ENCODE measurements around the gene CHST2.

CHST2 gene

DNA sequence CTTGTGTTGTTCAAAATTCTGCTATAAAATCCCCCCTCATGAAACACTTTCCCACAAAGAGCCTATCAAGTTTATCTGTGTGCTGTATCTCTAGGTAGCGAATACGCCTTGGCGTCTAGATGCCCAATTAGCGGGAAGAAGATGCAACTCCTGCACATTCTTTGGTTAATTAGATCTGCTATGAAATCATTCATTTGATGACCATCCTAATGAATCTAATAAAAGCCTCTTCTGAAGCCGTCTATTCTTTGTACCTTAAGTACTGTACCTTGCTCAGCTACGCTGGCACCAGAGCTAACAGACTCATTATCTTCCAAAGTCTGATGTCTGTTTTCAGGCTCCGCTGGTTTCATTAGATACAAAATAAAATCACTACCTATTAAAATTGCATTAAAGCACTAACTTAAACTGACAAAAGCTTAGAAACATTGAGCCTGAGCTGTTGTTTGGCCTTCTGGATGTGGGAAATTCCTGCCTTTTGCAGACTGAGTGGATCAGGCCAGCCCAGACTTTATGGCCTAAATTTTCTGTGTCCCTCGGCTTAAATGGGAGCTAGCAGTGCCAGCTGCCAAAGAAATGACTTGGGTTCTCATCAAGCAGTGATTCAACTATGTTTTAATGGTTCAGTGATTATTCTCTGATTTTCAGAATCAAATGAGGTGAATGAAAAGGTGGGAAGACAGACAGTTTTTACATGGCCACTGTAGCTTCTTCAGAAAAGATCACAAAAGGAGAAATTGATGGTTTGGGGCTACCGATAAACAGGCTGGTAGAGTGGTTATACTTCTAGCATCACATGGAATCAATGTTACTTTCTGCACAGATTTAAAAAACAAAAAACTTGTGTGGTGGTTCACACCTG lies 28.4 kb upstream of the CHST2 start:
- Histone ChIP-seq H3K27ac (ENCODE audit: poor library complexity, severe bottlenecking) (no peak overlapping the region), H3K4me1 (ENCODE audit: insufficient read depth, poor library complexity, severe bottlenecking) (no peaks in the 10 kb centered on the region), H3K4me3 (ENCODE audit: severe bottlenecking) (no peak overlapping the region), H3K36me3 (ENCODE audit: low read depth) (no peaks in the 10 kb centered on the region), H3K9me3 (ENCODE audit: severe bottlenecking) (no peaks in the 10 kb centered on the region), H3K27me3 (ENCODE audit: insufficient read depth, poor library complexity, severe bottlenecking) (no peaks in the 10 kb centered on the region)
- ATAC-seq (ENCODE audit: low read depth) (no peak), DNase-seq (ENCODE audit: low spot score) (no peak)
- TF ChIP-seq, protein P1, sequence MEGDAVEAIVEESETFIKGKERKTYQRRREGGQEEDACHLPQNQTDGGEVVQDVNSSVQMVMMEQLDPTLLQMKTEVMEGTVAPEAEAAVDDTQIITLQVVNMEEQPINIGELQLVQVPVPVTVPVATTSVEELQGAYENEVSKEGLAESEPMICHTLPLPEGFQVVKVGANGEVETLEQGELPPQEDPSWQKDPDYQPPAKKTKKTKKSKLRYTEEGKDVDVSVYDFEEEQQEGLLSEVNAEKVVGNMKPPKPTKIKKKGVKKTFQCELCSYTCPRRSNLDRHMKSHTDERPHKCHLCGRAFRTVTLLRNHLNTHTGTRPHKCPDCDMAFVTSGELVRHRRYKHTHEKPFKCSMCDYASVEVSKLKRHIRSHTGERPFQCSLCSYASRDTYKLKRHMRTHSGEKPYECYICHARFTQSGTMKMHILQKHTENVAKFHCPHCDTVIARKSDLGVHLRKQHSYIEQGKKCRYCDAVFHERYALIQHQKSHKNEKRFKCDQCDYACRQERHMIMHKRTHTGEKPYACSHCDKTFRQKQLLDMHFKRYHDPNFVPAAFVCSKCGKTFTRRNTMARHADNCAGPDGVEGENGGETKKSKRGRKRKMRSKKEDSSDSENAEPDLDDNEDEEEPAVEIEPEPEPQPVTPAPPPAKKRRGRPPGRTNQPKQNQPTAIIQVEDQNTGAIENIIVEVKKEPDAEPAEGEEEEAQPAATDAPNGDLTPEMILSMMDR (IDR thresholded peaks at IDR 0.05; ENCODE audit: poor library complexity, severe bottlenecking): no peak

DNA sequence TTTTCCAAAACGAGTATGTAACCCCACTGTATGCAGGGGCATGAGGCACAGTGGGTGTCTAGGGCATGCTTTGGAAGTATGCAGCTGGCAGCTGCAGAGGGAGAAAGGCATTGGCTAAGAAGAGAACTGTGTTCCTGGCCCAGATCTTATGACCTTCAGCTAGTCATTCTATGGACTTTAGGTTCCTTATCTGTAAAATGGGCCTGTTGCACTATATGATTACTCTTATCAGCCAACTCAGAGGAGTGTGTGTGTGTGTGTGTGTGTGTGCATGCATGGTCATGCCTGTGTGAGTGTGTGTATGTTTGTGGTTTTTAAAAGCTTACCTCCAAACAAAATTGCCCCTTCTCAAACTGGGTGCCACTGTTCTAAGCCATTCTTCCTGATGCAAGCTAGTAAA lies 27.4 kb upstream of the CHST2 start:
- no peaks in the 10 kb centered on the region for H3K27me3 ChIP-seq (ENCODE audit: insufficient read depth, poor library complexity, severe bottlenecking)
- no peaks in the 10 kb centered on the region for H3K9me3 ChIP-seq (ENCODE audit: severe bottlenecking)
- H3K4me3 ChIP-seq (ENCODE audit: severe bottlenecking): no peak overlapping the region
- H3K27ac ChIP-seq (ENCODE audit: poor library complexity, severe bottlenecking): no peak overlapping the region
- H3K4me1 ChIP-seq (ENCODE audit: insufficient read depth, poor library complexity, severe bottlenecking): no peaks in the 10 kb centered on the region
- ATAC-seq (ENCODE audit: low read depth) (no peak), DNase-seq (ENCODE audit: low spot score) (no peak)
- TF ChIP-seq, protein P1 (IDR thresholded peaks at IDR 0.05; ENCODE audit: poor library complexity, severe bottlenecking): no peak
- H3K36me3 ChIP-seq (ENCODE audit: low read depth): no peaks in the 10 kb centered on the region

GRCh38 chr3:143095813-143096212 lies 23.8 kb upstream of the CHST2 start:
- no peaks in the 10 kb centered on the region for H3K4me1 ChIP-seq (ENCODE audit: insufficient read depth, poor library complexity, severe bottlenecking)
- no peak for ATAC-seq (ENCODE audit: low read depth)
- no peak overlapping the region for H3K27ac ChIP-seq (ENCODE audit: poor library complexity, severe bottlenecking)
- no peaks in the 10 kb centered on the region for H3K9me3 ChIP-seq (ENCODE audit: severe bottlenecking)
- no peaks in the 10 kb centered on the region for H3K36me3 ChIP-seq (ENCODE audit: low read depth)
- no peak overlapping the region for H3K4me3 ChIP-seq (ENCODE audit: severe bottlenecking)
- DNase-seq (ENCODE audit: low spot score): no peak
- TF ChIP-seq, protein P1 (IDR thresholded peaks at IDR 0.05; ENCODE audit: poor library complexity, severe bottlenecking): no peak
- no peaks in the 10 kb centered on the region for H3K27me3 ChIP-seq (ENCODE audit: insufficient read depth, poor library complexity, severe bottlenecking)

DNA sequence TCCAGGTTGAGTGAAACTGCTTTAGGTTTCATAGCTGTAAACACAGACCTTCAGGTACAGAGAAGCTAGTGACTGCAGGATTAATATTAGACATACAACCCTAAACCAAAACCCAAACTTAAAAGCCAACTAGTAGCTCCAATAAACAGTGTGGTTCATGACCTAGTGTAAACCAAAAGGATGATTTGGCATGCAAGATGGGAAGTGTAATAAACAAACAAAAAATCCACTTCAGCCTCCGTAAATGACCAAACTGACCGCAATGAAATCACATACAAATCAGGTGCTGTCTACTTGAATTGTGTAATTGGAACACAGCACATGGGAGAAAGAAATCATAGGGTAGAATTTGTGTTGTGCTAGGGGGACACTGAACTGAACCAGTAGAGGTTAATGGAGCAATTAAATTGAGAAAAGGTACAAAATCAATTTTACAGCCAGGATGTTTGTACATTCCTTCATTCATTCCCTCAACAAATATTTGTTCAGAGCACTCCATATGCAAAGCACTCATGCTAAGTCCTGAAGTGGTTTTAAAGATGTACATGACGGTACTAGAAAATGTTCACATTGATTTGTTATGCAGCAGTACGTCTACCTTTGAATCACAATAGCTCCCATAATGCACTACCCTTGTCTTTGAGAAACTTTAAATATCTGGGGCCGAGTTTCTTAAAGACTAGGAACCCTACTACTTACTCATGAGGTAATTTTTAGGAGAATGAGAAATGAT lies 21.4 kb upstream of the CHST2 start:
- no peaks in the 10 kb centered on the region for H3K36me3 ChIP-seq (ENCODE audit: low read depth)
- H3K27ac ChIP-seq (ENCODE audit: poor library complexity, severe bottlenecking): no peak overlapping the region
- no peaks in the 10 kb centered on the region for H3K9me3 ChIP-seq (ENCODE audit: severe bottlenecking)
- TF ChIP-seq, protein P1 (IDR thresholded peaks at IDR 0.05; ENCODE audit: poor library complexity, severe bottlenecking): no peak
- no peak for DNase-seq (ENCODE audit: low spot score)
- no peak for ATAC-seq (ENCODE audit: low read depth)
- no peak overlapping the region for H3K4me3 ChIP-seq (ENCODE audit: severe bottlenecking)
- no peaks in the 10 kb centered on the region for H3K27me3 ChIP-seq (ENCODE audit: insufficient read depth, poor library complexity, severe bottlenecking)
- no peaks in the 10 kb centered on the region for H3K4me1 ChIP-seq (ENCODE audit: insufficient read depth, poor library complexity, severe bottlenecking)

Measured in RWPE2 (cell line).